Kidney (tissue), 14 donors: Measurements from ENCODE around the gene ITPK1. TPM values are rescaled to one million over a fixed set of nuclear protein-coding genes. Genes with fewer than 3 reads are reported as not detected.
A peak's percentile ranks its signal among the peaks of the same experiment; 100 is the strongest.

Source experiments
- DNase-seq, 5 donors: peaks; one replicate each; pipeline ENCODE4 v3.0.0-alpha.2; 2013 to 2020
- FAIRE-seq: peaks from 2 replicates; lab custom pipeline; 2012; peaks lifted over from hg19 to GRCh38; lab: Jason Lieb, UNC
- H3K27ac ChIP-seq, 2 donors: one replicate each; pipeline ENCODE4 v1.7.0; 2013; ENCODE audit warnings: low read depth in 2 of 2, low read length in 2 of 2, inconsistent platforms in 1 of 2
- H3K27me3 ChIP-seq: one replicate; pipeline ENCODE4 v1.7.1; 2013; ENCODE audit warnings: low read length, inconsistent platforms; ENCODE audit not compliant: control insufficient read depth, insufficient read depth
- H3K36me3 ChIP-seq, 3 donors: one replicate each; pipeline versions ENCODE4 v1.7.0 to v1.7.1; 2013; ENCODE audit warnings: low read length in 3 of 3, control low read depth in 1 of 3, inconsistent platforms in 1 of 3; ENCODE audit not compliant: insufficient read depth in 3 of 3, control insufficient read depth in 2 of 3
- H3K4me1 ChIP-seq, 3 donors: one replicate each; pipeline versions ENCODE4 v1.7.0 to v1.7.1; 2013; ENCODE audit warnings: low read length in 3 of 3, inconsistent platforms in 1 of 3, low read depth in 1 of 3; ENCODE audit not compliant: control insufficient read depth in 2 of 3, insufficient read depth in 2 of 3
- H3K4me3 ChIP-seq, 3 donors: one replicate each; pipeline versions ENCODE4 v1.7.0 to v1.8.1; 2013; ENCODE audit warnings: low read length in 3 of 3, control low read depth in 1 of 3, inconsistent platforms in 1 of 3
- H3K9ac ChIP-seq, 3 donors: one replicate each; pipeline versions ENCODE4 v1.7.0 to v1.7.1; 2013; ENCODE audit warnings: low read length in 3 of 3, control low read depth in 1 of 3, inconsistent platforms in 1 of 3
- H3K9me3 ChIP-seq, 3 donors: one replicate each; pipeline versions ENCODE4 v1.7.0 to v1.7.1; 2013; ENCODE audit warnings: low read length in 3 of 3, control low read depth in 1 of 3, inconsistent platforms in 1 of 3; ENCODE audit not compliant: control insufficient read depth in 2 of 3, insufficient read depth in 1 of 3
- intact Hi-C: fragments of 100-400 bp; cut with DNase I; formaldehyde crosslinking; loops from one replicate; pipeline ENCODE4 v1.11.1; 2022
- polyA plus RNA-seq: library from polyadenylated mRNA; stranded (reverse); fragments of 350-450 nt; fragmentation: Illumina TruSeq; extraction: RNeasy Lipid Tissue Mini Kit (QIAGEN cat#74804); gene quantifications from one replicate; pipeline ENCODE4 v1.2.3, GENCODE V29; 2014; ENCODE audit warnings: low read depth, low replicate concordance; ENCODE audit not compliant: insufficient read depth
- total RNA-seq: library from RNA; stranded (reverse); fragmentation: NEBNext Ultra II Directional; extraction: Animal tissue kit (Norgen Biotek cat#: 25700); gene quantifications from one replicate; pipeline ENCODE4 v1.2.1, GENCODE V29; 2021
- TF ChIP-seq, protein P1 (sequence below): IDR thresholded peaks from 3 replicates; pipeline ENCODE4 v1.5.1; 2012; ENCODE audit warnings: mild to moderate bottlenecking, moderate library complexity, borderline replicate concordance; ENCODE audit not compliant: insufficient read depth; ENCODE audit errors: extremely low read depth
- donor health status: control.
- donor health status: control.
- donor health status: control.
- donor health status: control.
- donor health status: control.
- donor health status: DM: yes; HTN: yes; CAD: no.
- donor health status: Normal renal cell carcinoma (clear cell type).

Gene ITPK1
- total and polyA plus RNA-seq, 2 donors from 2014 or later, result 43.6 to 92.0 TPM

DNA sequence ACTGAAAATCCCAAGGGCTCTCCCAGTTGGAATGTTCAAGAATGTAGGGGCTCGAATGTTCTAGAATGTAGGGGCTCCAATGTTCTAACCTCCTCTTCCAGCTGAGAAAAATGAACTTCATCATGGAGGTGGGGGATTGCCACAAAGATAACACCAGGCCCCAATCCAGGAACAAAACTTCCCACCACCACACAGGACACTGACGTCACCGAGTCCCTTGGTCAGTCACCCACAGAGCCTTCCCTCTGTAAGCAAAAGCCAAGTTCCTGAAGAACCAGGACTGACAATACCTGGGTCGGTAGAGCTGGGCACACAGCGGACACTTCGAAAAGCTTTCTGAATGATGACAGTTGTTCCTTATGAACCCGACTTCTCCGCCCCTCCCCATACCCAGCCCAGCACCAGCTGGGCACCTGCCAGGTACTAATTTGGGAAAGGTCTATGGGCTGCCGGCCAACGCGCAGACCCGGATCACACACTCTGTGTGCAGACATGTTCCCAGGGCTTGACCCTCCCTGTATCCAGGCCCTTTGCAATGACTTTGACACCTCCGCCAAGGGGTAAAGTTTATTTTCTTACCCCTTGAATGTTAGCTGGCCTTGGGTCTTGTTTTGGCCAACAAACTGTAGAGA is 18.9 kb downstream of the ITPK1 start:
- intact Hi-C loops, result no loop called here
- Histone ChIP-seq H3K4me3 (no peak overlapping the region), H3K27me3 (no peaks in the 10 kb centered on the region), H3K9ac (no peak overlapping the region), H3K36me3 (no peaks in the 10 kb centered on the region), H3K9me3 (no peaks in the 10 kb centered on the region), H3K27ac (no peak overlapping the region), H3K4me1 (peaks cover 0 to 23% (median 0%) of the 10 kb centered on the region in 3 donors)
- TF ChIP-seq, protein P1, sequence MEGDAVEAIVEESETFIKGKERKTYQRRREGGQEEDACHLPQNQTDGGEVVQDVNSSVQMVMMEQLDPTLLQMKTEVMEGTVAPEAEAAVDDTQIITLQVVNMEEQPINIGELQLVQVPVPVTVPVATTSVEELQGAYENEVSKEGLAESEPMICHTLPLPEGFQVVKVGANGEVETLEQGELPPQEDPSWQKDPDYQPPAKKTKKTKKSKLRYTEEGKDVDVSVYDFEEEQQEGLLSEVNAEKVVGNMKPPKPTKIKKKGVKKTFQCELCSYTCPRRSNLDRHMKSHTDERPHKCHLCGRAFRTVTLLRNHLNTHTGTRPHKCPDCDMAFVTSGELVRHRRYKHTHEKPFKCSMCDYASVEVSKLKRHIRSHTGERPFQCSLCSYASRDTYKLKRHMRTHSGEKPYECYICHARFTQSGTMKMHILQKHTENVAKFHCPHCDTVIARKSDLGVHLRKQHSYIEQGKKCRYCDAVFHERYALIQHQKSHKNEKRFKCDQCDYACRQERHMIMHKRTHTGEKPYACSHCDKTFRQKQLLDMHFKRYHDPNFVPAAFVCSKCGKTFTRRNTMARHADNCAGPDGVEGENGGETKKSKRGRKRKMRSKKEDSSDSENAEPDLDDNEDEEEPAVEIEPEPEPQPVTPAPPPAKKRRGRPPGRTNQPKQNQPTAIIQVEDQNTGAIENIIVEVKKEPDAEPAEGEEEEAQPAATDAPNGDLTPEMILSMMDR, result no peak
- FAIRE-seq (no peak), DNase-seq (no peak)

DNA sequence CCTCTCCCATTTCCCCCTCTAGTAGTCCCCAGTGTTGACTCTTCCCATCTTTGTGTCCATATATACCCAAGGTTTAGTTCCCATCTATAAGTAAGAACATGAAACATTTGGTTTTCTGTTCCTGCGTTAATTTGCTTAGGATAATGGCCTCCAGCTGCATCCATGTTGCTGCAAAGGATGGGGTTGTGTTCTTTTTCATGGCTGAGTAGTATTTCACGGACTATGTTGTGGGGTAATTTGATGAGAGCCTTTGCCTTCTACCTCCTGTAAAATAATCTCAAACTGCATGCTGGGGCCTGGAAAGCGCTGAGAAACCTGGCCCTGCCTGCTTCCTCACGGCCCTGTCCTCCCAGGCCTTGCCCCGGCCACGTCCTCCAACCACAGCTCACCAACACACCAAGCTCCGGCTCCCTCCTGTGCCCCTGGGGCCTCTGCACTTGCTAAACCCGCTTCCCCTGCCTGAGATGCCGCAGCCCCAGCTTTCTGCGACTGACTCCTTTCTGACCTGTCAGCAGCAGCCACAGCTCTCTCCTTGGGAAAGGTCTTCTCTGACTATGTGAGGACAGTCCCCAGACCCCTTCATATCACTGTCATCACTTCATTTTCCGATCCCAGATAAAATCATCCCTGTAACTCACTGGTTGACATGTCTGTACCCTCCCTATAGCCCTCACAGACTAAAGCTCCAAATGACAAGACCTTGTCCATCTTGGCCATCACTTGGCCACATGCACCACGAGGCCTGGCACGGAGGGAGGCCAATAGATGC is 19.8 kb downstream of the ITPK1 start:
- H3K27ac ChIP-seq, result no peak overlapping the region
- H3K4me1 ChIP-seq, result peaks cover 0 to 27% (median 0%) of the 10 kb centered on the region in 3 donors
- no peaks in the 10 kb centered on the region for H3K36me3 ChIP-seq
- H3K9ac ChIP-seq, result no peak overlapping the region
- intact Hi-C loops, result no loop called here
- H3K9me3 ChIP-seq, result no peaks in the 10 kb centered on the region
- DNase-seq (no peak), FAIRE-seq (no peak)
- H3K4me3 ChIP-seq, result no peak overlapping the region
- TF ChIP-seq, protein P1, result no peak
- H3K27me3 ChIP-seq, result no peaks in the 10 kb centered on the region

DNA sequence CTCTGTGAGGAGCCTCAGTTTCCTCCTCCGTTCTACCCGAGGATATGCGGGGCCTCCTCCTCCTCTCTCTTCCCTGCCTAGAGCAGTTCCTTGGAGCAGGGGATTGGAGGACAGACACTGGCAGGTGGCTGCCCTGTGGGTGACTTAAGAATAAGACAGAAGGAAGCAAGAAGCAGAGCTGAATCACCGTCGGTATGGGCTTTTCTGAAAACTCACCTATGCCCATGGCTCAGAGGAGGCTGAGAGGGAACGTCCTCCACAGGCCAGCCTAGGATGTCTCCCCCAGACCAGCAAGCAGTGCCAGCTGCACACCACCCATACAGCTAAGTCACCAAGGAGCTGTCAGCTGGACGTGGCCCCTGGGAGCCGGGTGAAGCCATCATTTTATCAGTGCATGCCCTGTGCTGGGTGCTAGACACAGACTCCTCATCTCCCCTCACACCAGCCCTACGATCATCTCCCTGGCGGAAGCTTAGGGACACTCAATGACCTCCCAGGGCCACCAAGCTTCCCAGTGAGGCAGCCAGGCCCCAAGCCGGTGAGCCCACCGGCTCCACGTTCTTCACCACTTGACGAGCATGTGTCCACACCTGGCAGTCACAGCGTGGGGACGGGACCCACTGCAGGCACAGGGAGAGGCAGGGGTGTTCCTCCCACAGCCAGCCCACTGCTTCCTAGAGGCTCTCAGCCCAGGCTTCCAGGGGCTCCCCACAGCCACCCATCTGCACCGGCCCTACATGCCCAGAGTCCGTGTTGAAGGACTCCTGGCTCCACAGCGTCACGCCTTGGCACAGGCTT is 21.4 kb downstream of the ITPK1 start:
- peak in 1 of 5 donors; percentile 49 for DNase-seq
- intact Hi-C loops, result no loop called here
- no peak for FAIRE-seq
- H3K36me3 ChIP-seq, result no peaks in the 10 kb centered on the region
- H3K27ac ChIP-seq, result no peak overlapping the region
- no peak overlapping the region for H3K4me3 ChIP-seq
- H3K9ac ChIP-seq, result no peak overlapping the region
- H3K4me1 ChIP-seq, result peaks cover 0 to 31% (median 0%) of the 10 kb centered on the region in 3 donors
- H3K9me3 ChIP-seq, result no peaks in the 10 kb centered on the region
- no peaks in the 10 kb centered on the region for H3K27me3 ChIP-seq
- TF ChIP-seq, protein P1, result no peak
